Endodermal cell (in vitro differentiated cells): Measurements from ENCODE around the gene BRCC3. TPM values are rescaled to one million over a fixed set of nuclear protein-coding genes. Genes with fewer than 3 reads are reported as not detected.

Source experiments
- DNase-seq: peaks from one replicate; pipeline ENCODE4 v3.0.0-alpha.2; 2017
- H3K27ac ChIP-seq: 2 replicates; pipeline ENCODE4 v1.5.1; 2013; ENCODE audit warnings: mild to moderate bottlenecking, low read depth, low read length, moderate library complexity
- H3K27me3 ChIP-seq: 2 replicates; pipeline ENCODE4 v1.6.1; 2013; ENCODE audit warnings: mild to moderate bottlenecking, low read length, moderate library complexity; ENCODE audit not compliant: insufficient read depth, control insufficient read depth, poor library complexity, severe bottlenecking
- H3K36me3 ChIP-seq: 2 replicates; pipeline ENCODE4 v1.7.0; 2013; ENCODE audit warnings: mild to moderate bottlenecking, low read length, moderate library complexity; ENCODE audit not compliant: control insufficient read depth, insufficient read depth
- H3K4me1 ChIP-seq: one replicate; pipeline ENCODE4 v1.7.0; 2013; ENCODE audit warnings: low read length; ENCODE audit not compliant: control insufficient read depth, insufficient read depth
- H3K4me3 ChIP-seq: 2 replicates; pipeline ENCODE4 v1.5.1; 2013; ENCODE audit warnings: mild to moderate bottlenecking, low read length, moderate library complexity
- H3K9ac ChIP-seq: 2 replicates; pipeline ENCODE4 v1.6.1; 2013; ENCODE audit warnings: mild to moderate bottlenecking, low read length, moderate library complexity; ENCODE audit not compliant: poor library complexity, severe bottlenecking; ENCODE audit errors: extremely low read depth
- H3K9me3 ChIP-seq: 2 replicates; pipeline ENCODE4 v1.6.1; 2013; ENCODE audit warnings: mild to moderate bottlenecking, low read length, moderate library complexity; ENCODE audit not compliant: control insufficient read depth
- H3K27ac Mint-ChIP-seq: 2 replicates; pipeline ENCODE4 v1.8.0; 2020; ENCODE audit warnings: mixed read lengths
- H3K27me3 Mint-ChIP-seq: 2 replicates; pipeline ENCODE4 v1.8.0; 2021; ENCODE audit warnings: mild to moderate bottlenecking, mixed read lengths; ENCODE audit not compliant: insufficient read depth
- H3K36me3 Mint-ChIP-seq: 2 replicates; pipeline ENCODE4 v1.8.0; 2020; ENCODE audit warnings: low read depth, mixed read lengths
- H3K4me1 Mint-ChIP-seq: 2 replicates; pipeline ENCODE4 v1.8.0; 2020; ENCODE audit warnings: mixed read lengths
- H3K4me3 Mint-ChIP-seq: 2 replicates; pipeline ENCODE4 v1.8.0; 2020; ENCODE audit warnings: mild to moderate bottlenecking, moderate library complexity, mixed read lengths
- H3K9me3 Mint-ChIP-seq: 2 replicates; pipeline ENCODE4 v1.8.0; 2020; ENCODE audit warnings: mild to moderate bottlenecking, mixed read lengths
- CTCF ChIP-seq: fragments of 200-600 bp; sonication (generic); conservative IDR thresholded peaks from 2 replicates; pipeline ENCODE4 v1.5.0; 2021; ENCODE audit warnings: antibody characterized with exemption, mild to moderate bottlenecking
- WGBS, 2 experiments: methylation state at CpG; one replicate each; pipeline versions ENCODE4 v1.1.5 to v1.1.7; 2013; ENCODE audit warnings: missing lambda C conversion rate in 2 of 2, mixed read lengths in 1 of 2; ENCODE audit not compliant: insufficient coverage in 1 of 2, insufficient read length in 1 of 2; 5-methylcytosine and 5-hydroxymethylcytosine counted together
- total RNA-seq, 2 donors: library from RNA; stranded (reverse); fragmentation: NEBNext Ultra II Directional in 1 of 2; extraction: Animal tissue kit (Norgen Biotek cat#: 25700) in 1 of 2; gene quantifications; 2 replicates in 1 of 2; 3 replicates in 1 of 2; pipeline ENCODE4 v1.2.1, GENCODE V29; 2021

The BRCC3 gene
- total RNA-seq, 2 donors from 2014 or later, result 21.9 to 22.8 TPM

GRCh38 chrX:155023907-155024833 is 47.1 kb upstream of the BRCC3 start:
- no peak for TF ChIP-seq CTCF
- Mint-ChIP-seq H3K4me3 (no peak overlapping the region), H3K9me3 (peaks cover 39% of the 10 kb centered on the region), H3K4me1 (peaks cover 10% of the 10 kb centered on the region), H3K36me3 (no peaks in the 10 kb centered on the region), H3K27me3 (no peaks in the 10 kb centered on the region), H3K27ac (no peak overlapping the region)
- DNase-seq, result no peak
- WGBS, 2 experiments, result 96% methylated on average over 5 of the region's 6 CpGs; no CpG with 5 or more reads in 1 of the 2 experiments
- Histone ChIP-seq H3K27ac (no peak overlapping the region), H3K4me1 (no peaks in the 10 kb centered on the region), H3K9me3 (no peaks in the 10 kb centered on the region), H3K9ac (no peak overlapping the region), H3K27me3 (no peaks in the 10 kb centered on the region), H3K4me3 (no peak overlapping the region), H3K36me3 (no peaks in the 10 kb centered on the region)

- H3K27ac ChIP-seq, result peak overlapping the region; percentile 93
Observed at GRCh38 chrX:155026420-155026726, 44.9 kb upstream of the BRCC3 start.

More at GRCh38 chrX:155026420-155026726, 44.9 kb upstream of the BRCC3 start:
- Histone ChIP-seq H3K27me3 (no peaks in the 10 kb centered on the region), H3K4me1 (no peaks in the 10 kb centered on the region), H3K9me3 (no peaks in the 10 kb centered on the region), H3K4me3 (peak overlapping the region; percentile 89), H3K36me3 (no peaks in the 10 kb centered on the region), H3K9ac (peak overlapping the region; percentile 89)
- Mint-ChIP-seq H3K9me3 (peaks cover 48% of the 10 kb centered on the region), H3K36me3 (no peaks in the 10 kb centered on the region), H3K4me3 (peak overlapping the region; percentile 75), H3K27me3 (no peaks in the 10 kb centered on the region), H3K4me1 (peaks cover 10% of the 10 kb centered on the region), H3K27ac (peak overlapping the region; percentile 93)
- no peak for TF ChIP-seq CTCF
- DNase-seq, result no peak
- WGBS, 2 experiments, result 2% methylated on average over 15 of the region's 16 CpGs; no CpG with 5 or more reads in 1 of the 2 experiments
